ENCODE measurements around the gene NCBP3. TPM values are rescaled to one million over a fixed set of nuclear protein-coding genes. Genes with fewer than 3 reads are reported as not detected.

The NCBP3 gene
- total RNA-seq, 1 experiment from 2014 or later, result 28.1 TPM

DNA sequence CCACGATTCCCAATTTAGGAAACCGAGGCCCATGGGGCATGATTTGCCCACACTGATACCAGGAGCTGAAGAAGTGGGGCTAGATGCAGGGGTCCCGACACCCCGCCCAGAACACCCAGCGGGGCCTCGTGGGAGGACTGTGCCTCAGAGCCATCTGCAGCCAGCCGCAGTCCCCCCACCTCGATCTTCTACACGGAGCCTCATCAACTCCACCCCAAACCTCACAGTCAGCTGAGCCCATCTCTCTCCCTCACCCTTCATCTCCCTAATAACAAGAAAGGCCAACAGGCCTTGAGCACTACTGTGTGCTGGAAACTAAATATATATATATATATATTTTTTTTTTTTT, 49.2 kb downstream of the NCBP3 start:
- CTCF ChIA-PET, result no interaction called here
- no peaks in the 10 kb centered on the region for H3K27me3 ChIP-seq (ENCODE audit: control insufficient read depth, insufficient read depth, low read length)
- H3K36me3 ChIP-seq (ENCODE audit: control insufficient read depth, insufficient read depth, low read length), result no peaks in the 10 kb centered on the region
- H3K27ac ChIP-seq (ENCODE audit: low read length), result no peak overlapping the region
- in situ Hi-C loops (cut with HindIII; ENCODE audit: low pct_unique_long_range_greater_than_20kb, low sequenced_read_pairs), result no loop called here
- BruUV-seq (replicated peaks), result no TSS peak
- POLR2A ChIA-PET, result interaction anchor here (0.6 kb wide), 1 partner anchor 107 kb away, joined by 10 read pairs; no protein-coding TSS in a partner anchor
- ATAC-seq (no peak), DNase-seq (ENCODE audit: low read depth, low spot score) (no peak)
- intact Hi-C loops (cut with micrococcal nuclease; ENCODE audit: unreplicated experiment), result no loop called here
- H3K4me1 ChIP-seq (ENCODE audit: control insufficient read depth, insufficient read depth, low read length), result peaks cover 5% of the 10 kb centered on the region
- no peak overlapping the region for H3K4me3 ChIP-seq (ENCODE audit: low read depth in 2 of 2, low read length in 2 of 2)
- TF ChIP-seq, protein P1, sequence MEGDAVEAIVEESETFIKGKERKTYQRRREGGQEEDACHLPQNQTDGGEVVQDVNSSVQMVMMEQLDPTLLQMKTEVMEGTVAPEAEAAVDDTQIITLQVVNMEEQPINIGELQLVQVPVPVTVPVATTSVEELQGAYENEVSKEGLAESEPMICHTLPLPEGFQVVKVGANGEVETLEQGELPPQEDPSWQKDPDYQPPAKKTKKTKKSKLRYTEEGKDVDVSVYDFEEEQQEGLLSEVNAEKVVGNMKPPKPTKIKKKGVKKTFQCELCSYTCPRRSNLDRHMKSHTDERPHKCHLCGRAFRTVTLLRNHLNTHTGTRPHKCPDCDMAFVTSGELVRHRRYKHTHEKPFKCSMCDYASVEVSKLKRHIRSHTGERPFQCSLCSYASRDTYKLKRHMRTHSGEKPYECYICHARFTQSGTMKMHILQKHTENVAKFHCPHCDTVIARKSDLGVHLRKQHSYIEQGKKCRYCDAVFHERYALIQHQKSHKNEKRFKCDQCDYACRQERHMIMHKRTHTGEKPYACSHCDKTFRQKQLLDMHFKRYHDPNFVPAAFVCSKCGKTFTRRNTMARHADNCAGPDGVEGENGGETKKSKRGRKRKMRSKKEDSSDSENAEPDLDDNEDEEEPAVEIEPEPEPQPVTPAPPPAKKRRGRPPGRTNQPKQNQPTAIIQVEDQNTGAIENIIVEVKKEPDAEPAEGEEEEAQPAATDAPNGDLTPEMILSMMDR (IDR thresholded peaks at IDR 0.05), result no peak
- TF ChIP-seq, protein P2, sequence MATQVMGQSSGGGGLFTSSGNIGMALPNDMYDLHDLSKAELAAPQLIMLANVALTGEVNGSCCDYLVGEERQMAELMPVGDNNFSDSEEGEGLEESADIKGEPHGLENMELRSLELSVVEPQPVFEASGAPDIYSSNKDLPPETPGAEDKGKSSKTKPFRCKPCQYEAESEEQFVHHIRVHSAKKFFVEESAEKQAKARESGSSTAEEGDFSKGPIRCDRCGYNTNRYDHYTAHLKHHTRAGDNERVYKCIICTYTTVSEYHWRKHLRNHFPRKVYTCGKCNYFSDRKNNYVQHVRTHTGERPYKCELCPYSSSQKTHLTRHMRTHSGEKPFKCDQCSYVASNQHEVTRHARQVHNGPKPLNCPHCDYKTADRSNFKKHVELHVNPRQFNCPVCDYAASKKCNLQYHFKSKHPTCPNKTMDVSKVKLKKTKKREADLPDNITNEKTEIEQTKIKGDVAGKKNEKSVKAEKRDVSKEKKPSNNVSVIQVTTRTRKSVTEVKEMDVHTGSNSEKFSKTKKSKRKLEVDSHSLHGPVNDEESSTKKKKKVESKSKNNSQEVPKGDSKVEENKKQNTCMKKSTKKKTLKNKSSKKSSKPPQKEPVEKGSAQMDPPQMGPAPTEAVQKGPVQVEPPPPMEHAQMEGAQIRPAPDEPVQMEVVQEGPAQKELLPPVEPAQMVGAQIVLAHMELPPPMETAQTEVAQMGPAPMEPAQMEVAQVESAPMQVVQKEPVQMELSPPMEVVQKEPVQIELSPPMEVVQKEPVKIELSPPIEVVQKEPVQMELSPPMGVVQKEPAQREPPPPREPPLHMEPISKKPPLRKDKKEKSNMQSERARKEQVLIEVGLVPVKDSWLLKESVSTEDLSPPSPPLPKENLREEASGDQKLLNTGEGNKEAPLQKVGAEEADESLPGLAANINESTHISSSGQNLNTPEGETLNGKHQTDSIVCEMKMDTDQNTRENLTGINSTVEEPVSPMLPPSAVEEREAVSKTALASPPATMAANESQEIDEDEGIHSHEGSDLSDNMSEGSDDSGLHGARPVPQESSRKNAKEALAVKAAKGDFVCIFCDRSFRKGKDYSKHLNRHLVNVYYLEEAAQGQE (IDR thresholded peaks at IDR 0.05; ENCODE audit: insufficient read depth in 1 of 2, low read depth in 2 of 2, low read length in 1 of 2), result no peak
- TF ChIP-seq TCF7L2 (IDR thresholded peaks at IDR 0.05; ENCODE audit: low read depth, low read length) (no peak), SIN3A (IDR thresholded peaks at IDR 0.05; ENCODE audit: borderline replicate concordance, insufficient read depth, low read depth, low read length) (no peak), POLR2AphosphoS5 (IDR thresholded peaks at IDR 0.05; ENCODE audit: low read depth, low read length) (no peak)
- H3K9me3 ChIP-seq (ENCODE audit: control insufficient read depth, insufficient read depth, low read depth, low read length), result no peaks in the 10 kb centered on the region

DNA sequence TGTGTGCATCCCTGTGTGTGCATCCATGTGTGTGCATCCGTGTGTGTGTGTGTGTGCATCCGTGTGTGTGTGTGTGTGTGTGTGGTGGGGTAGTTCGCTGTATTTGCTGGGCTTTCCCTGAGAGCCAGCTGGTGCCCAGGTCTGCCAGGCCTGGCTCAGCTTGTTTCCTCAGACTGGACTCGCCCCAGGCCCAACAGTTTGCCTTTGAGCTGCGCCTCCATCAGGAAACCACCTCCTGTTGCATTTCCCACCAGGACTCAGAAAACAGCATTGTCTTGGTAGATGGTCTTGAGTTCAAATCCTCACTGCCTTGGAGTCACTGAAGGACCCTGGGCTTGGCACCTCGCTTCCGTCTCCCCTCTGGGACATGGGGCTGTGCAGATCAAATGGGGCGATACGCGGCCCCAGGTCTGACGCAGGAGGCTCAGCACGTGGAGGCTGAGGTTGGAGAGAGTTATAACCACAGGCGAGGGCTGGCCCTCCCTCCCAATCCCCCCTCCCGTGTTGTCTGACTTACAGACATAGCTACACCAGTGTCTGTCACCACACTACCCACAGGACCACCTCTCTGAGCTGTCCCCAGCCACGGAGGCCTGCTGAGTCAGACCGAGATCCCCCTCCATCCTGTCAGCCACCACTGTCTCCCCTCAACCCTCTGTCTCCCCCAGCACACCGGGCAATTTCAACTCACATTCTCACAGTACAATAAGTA, 49.8 kb downstream of the NCBP3 start:
- H3K9me3 ChIP-seq (ENCODE audit: control insufficient read depth, insufficient read depth, low read depth, low read length), result no peaks in the 10 kb centered on the region
- H3K4me3 ChIP-seq (ENCODE audit: low read depth in 2 of 2, low read length in 2 of 2), result no peak overlapping the region
- DNase-seq (ENCODE audit: low read depth, low spot score), result no peak
- peaks cover 5% of the 10 kb centered on the region for H3K4me1 ChIP-seq (ENCODE audit: control insufficient read depth, insufficient read depth, low read length)
- ATAC-seq, result no peak
- no peak overlapping the region for H3K27ac ChIP-seq (ENCODE audit: low read length)
- ChIA-PET POLR2A (interaction anchor here (0.6 kb wide), 1 partner anchor 107 kb away, joined by 10 read pairs; no protein-coding TSS in a partner anchor), CTCF (interaction anchor here (0.5 to 1.0 kb wide), 3 partner anchors 15 to 58 kb away, joined by 3 to 8 read pairs (median 4); partner anchors contain the start of gene NCBP3)
- BruUV-seq (replicated peaks), result no TSS peak
- TF ChIP-seq, protein P2 (IDR thresholded peaks at IDR 0.05; ENCODE audit: insufficient read depth in 1 of 2, low read depth in 2 of 2, low read length in 1 of 2), result no peak
- TF ChIP-seq SIN3A (IDR thresholded peaks at IDR 0.05; ENCODE audit: borderline replicate concordance, insufficient read depth, low read depth, low read length) (no peak), TCF7L2 (IDR thresholded peaks at IDR 0.05; ENCODE audit: low read depth, low read length) (no peak), POLR2AphosphoS5 (IDR thresholded peaks at IDR 0.05; ENCODE audit: low read depth, low read length) (no peak)
- TF ChIP-seq, protein P1 (IDR thresholded peaks at IDR 0.05), result no peak
- intact Hi-C loops (cut with micrococcal nuclease; ENCODE audit: unreplicated experiment), result no loop called here
- no peaks in the 10 kb centered on the region for H3K27me3 ChIP-seq (ENCODE audit: control insufficient read depth, insufficient read depth, low read length)
- in situ Hi-C loops (cut with HindIII; ENCODE audit: low pct_unique_long_range_greater_than_20kb, low sequenced_read_pairs), result no loop called here
- no peaks in the 10 kb centered on the region for H3K36me3 ChIP-seq (ENCODE audit: control insufficient read depth, insufficient read depth, low read length)

Measured in Panc1 (cell line).